ENCODE data around the gene CTSL.

DNA sequence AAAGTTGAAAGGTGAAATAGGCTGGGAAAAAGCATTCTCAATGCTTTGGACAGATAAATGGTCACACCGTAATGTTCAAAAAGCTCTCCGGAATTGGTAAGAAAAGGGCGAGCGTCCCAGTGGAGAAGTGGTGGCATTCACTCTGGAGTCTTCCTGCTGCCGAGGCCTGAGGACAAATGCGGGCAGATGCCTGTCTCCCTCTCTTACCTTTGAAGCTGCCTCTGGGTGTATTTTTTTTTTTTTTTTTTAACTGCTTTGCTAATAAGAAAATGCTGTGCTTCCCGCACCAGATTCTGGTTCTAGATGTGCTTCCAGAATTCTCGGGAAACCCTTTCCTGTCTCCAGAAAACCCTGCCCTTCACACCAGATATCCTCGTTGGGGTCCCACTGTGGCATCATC is 24.4 kb upstream of the CTSL start:
- TF ChIP-seq, protein P1, sequence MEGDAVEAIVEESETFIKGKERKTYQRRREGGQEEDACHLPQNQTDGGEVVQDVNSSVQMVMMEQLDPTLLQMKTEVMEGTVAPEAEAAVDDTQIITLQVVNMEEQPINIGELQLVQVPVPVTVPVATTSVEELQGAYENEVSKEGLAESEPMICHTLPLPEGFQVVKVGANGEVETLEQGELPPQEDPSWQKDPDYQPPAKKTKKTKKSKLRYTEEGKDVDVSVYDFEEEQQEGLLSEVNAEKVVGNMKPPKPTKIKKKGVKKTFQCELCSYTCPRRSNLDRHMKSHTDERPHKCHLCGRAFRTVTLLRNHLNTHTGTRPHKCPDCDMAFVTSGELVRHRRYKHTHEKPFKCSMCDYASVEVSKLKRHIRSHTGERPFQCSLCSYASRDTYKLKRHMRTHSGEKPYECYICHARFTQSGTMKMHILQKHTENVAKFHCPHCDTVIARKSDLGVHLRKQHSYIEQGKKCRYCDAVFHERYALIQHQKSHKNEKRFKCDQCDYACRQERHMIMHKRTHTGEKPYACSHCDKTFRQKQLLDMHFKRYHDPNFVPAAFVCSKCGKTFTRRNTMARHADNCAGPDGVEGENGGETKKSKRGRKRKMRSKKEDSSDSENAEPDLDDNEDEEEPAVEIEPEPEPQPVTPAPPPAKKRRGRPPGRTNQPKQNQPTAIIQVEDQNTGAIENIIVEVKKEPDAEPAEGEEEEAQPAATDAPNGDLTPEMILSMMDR (conservative IDR thresholded peaks at IDR 0.05; ENCODE audit: low read depth, low read length) = no peak
- no peak for TF ChIP-seq EZH2phosphoT487 (IDR thresholded peaks at IDR 0.05; ENCODE audit: borderline replicate concordance, low read length)

Data from PC-3 (cell line).